AG09309 (cell line): ENCODE data around the gene GP2.

ENCODE experiments used
- DNase-seq: peaks from one replicate; pipeline ENCODE4 v3.0.0-alpha.2; 2010; ENCODE audit warnings: low read depth
- H3K4me3 ChIP-seq: 2 replicates; pipeline ENCODE4 v1.5.1; 2011; ENCODE audit warnings: mild to moderate bottlenecking, low read depth, low read length, moderate library complexity; ENCODE audit not compliant: control insufficient read depth
- CTCF ChIP-seq: IDR thresholded peaks from 2 replicates; pipeline ENCODE4 v1.5.1; 2011; ENCODE audit warnings: mild to moderate bottlenecking, low read depth, low read length, inconsistent platforms; ENCODE audit not compliant: insufficient read depth, control insufficient read depth; ENCODE audit errors: missing control alignments

Gene GP2

GRCh38 chr16:20260215-20261009, 66.9 kb downstream of the GP2 start:
- no peak for TF ChIP-seq CTCF
- H3K4me3 ChIP-seq, result no peak overlapping the region
- no peak for DNase-seq
